HG02763 (cell line): ENCODE measurements around the gene ZNF366.

ENCODE experiments used
- ATAC-seq: cut with Tn5 transposase; IDR thresholded peaks from one replicate; pipeline ENCODE4 v1.9.1; 2021; ENCODE audit warnings: mild to moderate bottlenecking, moderate library complexity; ENCODE audit not compliant: unreplicated experiment

The ZNF366 gene, protein sequence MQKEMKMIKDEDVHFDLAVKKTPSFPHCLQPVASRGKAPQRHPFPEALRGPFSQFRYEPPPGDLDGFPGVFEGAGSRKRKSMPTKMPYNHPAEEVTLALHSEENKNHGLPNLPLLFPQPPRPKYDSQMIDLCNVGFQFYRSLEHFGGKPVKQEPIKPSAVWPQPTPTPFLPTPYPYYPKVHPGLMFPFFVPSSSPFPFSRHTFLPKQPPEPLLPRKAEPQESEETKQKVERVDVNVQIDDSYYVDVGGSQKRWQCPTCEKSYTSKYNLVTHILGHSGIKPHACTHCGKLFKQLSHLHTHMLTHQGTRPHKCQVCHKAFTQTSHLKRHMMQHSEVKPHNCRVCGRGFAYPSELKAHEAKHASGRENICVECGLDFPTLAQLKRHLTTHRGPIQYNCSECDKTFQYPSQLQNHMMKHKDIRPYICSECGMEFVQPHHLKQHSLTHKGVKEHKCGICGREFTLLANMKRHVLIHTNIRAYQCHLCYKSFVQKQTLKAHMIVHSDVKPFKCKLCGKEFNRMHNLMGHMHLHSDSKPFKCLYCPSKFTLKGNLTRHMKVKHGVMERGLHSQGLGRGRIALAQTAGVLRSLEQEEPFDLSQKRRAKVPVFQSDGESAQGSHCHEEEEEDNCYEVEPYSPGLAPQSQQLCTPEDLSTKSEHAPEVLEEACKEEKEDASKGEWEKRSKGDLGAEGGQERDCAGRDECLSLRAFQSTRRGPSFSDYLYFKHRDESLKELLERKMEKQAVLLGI

DNA sequence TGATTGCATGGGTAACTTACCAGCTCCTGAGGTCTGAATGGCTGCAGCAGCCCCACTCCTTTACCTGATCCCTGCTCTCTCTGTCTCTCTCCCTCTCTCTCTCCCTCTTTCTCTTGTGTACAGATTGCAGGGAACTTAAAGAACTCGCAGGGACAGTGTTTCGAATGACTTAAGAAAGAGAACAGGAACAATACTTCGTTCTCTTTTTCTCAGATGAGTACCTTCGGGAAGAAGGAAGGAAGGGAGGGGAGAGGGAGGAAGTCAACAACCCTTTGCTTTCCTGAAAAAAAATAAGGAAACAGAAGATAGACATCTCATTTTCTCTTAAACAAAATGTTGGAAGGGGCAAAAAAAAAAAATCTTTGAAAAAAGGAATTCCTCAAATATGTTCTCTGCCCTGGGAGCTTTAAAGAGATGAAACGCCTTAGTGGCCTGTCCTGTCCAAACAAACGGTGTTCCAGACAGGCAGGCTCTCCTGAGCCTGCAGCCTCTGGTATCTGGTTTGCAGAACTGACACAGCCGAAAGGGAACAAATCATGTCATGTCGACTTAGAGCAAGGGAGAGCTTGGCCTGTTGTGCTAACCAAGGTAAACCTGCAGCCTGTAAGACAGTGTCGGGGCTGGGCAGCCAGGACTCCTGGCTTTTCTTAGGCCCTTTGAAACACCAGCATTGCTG lies at the start of gene ZNF366:
Gene ZNF366, minus strand, starts transcription at position 180 of the 676 bp plus-strand sequence. CDS start 45,914 bp downstream, outside the sequence.
- ATAC-seq = no peak

DNA sequence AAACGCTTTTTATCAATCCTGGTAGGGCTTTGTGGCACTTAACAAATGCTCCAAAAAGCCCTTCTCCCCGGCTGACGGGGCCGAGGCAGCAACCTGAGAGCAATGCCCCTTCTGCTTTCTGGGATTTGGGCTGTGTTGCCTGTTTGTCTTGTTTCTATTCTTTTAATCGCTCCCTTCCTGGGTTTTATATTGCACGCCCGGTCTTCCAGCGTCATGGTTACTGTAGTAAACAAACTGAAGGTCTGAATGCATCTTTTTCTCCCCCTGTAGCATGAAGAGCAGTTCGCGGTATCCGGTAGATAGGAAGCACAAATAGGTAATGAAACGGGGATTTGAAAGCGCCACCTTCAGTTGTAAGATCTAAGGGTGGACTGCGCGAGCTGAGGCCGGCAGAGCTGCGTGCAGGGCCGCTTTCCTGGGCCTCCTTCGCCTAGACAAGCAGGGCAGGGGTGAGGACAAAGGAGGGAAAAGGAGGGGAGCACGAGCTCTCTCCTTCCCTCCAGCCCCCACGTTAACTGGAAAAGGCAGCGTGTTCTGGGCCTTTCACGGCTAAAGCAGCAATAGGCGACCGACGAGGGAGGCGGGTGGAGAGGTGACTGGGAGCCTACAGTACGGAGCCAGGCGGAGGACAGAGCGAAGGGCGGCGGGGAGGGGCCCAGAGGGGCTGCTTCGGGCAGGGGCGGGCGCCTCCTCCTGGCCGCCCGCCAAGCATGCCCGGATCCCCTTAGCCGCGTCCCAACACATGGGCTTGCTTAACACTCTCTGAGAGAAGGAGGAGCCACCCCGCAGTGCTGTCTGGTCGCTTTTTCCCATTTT lies 49.3 kb upstream of the ZNF366 start:
- peak; percentile 63 for ATAC-seq

DNA sequence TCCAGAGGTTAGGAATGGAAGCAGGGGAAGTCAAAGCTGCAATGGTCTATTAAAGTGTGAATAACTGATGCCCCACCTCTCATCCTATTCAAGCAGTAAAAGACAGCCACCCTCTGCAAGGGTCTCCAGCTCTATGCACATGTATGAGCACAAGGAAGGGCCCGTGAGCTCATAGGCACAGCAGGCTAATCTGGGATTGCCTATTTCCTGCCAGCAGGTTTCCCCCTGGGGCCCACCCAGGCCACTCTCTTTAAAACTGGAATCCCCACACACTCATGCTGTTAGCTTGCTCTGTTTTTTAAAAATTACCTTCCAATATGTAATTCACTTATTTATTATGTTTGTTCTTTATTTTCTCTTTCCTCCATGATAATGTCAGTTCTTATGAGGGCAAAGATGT lies 48.7 kb upstream of the ZNF366 start:
- ATAC-seq = no peak

DNA sequence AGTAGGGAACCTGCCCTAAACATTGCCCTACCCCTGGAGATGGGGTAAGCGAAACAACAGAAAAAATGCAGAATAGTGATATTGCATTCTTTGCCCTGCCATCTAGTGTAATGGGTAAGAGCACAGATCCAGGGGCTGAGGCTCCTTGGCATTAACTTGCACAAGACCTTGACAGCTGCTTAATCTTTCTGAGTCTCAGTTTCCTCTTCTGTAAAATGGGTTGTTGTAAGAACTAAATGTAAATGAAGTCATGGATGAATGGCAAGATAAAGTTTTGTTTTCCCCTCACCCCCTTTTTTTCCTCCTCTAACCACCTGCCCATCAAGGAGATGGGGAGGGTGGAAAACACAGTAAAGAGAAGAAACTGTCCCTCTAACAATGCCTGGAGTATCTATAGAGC lies 47.7 kb upstream of the ZNF366 start:
- no peak for ATAC-seq

DNA sequence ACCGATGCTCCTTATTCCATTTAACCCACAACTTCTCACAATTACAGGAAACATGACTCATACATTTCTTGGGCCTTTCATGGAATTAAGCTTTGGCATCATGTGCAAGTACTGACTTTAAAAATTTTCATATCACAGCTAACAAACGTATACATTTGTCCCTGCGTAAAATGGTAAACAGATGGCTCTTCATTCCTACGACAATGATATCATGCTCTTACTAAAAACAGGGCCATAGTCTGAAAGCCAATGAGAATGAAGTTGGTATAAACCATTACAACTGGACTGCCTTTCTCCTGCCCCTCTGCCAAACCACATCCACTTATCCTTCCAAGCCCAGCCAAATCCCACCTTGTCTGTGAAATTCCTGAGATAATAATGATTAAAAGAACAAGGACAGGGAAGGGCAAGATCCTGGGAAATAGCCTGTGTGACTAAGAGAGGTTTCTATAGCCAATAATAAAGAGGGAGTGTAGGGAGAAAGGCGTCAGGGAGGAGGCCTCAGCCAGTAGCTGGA lies 44.9 kb upstream of the ZNF366 start:
- ATAC-seq = no peak

DNA sequence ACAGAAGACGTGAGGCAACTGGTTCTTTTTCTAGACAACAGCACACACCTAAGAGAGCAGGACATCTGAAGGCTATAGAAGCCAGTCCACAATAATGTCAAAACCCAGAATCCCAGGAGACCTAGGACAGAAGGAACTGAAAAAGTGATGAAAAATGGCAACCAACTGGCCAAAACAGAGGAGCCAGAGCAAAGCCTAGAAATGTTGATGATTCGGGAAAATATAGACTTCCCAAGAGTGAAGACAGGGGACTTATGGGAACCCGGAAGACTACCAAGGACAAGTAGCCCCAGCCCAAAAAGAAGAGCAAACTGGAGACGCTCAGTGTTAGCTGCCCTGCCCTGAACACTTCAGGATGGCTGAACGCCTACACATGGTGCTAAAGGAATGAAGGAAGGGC lies 43.4 kb upstream of the ZNF366 start:
- ATAC-seq = no peak

DNA sequence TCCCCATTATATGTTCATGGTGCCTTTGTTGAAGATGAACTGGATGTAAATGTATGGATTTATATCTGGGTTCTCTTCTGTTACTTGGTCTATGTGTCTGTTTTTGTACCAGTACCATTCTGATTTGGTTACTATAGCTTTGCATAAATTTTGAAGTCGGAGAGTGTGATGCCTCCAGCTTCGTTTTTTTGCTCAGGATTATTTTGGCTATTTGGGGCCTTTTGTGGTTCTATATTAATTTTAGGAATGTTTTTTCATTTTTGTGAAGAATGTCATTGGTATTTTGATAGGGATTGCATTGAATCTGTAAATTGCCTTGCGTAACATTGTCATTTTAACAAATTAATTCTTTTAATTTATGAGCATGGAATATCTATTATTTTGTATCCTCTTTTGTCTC lies 36.6 kb upstream of the ZNF366 start:
- ATAC-seq = no peak

DNA sequence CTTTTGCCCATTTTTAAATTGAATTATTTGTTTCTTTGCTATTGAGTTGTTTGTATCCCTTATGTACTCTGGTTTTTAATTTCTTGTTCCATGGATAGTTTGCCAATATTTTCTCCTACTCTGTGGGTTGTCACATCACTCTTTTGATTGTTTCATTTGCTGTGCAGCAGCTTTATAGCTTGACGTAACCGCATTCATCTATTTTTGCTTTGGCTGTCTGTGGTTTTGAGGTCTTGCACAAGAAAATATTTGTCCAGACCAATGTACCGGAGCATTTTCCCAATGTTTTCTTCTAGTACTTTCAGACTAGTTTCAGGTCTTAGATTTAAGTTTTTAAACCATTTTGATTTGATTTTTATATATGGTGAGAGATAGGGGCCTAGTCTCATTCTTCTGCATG lies 36.2 kb upstream of the ZNF366 start:
- ATAC-seq = no peak

DNA sequence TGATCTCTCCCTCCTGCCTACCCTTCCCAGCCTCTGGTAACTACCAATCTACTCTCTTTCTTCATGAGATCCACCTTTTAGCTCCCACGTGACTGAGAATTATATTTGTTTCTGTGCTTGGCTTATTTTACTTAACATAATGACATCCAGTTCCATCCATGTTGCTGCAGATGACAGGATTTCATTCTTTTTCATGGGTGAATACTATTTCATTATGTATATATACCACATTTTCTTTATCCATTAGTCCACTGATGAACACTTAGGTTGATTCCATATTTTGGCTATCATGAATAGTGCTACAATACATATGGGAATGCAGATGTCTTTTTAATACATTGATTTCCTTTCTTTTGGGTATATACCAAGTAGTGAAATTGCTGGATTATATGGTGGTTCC lies 35.5 kb upstream of the ZNF366 start:
- no peak for ATAC-seq

DNA sequence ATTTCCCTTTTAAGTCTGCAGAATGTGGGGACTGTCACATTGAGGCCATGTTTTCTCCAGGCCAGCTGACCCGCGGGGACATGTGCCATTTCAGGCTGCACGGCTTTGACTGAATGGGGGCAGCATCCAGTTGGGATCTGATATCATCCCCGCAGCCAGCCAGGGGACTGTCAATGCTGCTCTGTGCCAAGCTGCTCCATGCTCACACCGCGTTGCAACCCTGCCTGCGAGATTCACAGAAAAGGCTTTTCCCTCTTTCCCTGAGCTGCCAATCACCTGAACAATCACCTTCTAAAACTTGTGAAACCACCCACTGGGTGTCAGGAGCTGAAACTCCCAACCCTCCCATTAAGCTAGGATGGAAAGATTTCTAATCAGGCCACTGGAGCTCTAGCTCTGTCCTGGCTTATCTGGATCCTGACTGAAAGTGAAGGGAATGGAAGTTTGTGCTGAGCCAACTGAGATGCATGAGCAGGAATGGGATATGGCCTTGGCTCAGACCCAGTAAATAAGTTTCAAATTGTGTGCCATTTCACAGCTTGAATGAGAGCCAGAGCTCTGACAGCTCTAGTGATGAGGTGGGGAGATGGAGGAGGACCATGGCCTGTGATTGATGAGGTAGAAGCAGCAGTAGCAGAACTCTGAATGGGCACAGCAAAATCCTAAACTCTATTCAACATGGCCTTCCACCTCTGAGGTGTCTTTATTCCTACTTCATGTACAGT lies 34.5 kb upstream of the ZNF366 start:
- ATAC-seq = no peak

DNA sequence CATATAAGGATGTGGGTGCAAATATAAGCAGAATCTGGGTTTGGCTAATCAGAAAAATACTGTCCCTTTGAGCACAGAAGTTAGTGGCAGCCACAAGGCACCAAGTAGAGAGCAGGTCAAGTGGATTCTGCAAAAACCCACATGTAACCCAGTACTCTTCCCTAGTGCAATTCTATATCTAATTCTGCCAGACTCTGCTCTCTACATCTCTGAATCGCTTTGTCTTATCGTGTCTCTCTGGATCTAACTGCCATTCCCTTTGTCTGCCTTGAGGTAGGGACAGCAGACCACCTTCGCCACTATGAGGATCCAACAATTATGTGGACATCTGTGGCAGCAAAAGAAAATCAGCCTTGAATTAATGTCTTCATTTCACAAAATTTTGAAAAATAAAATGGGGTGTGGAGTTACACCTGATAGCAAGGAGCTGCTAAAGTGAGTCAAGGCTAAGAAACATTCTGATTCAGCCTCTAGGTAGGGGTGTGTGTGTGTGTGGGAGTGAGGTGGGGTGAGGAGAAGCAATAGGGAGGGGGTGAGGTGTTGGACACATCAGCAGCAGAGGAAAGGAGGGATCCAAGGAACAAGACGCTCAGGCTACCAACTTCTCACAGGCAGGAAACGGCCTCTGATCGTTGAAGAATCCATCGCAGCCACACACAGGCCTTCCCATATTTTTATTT lies 33.7 kb upstream of the ZNF366 start:
- no peak for ATAC-seq

DNA sequence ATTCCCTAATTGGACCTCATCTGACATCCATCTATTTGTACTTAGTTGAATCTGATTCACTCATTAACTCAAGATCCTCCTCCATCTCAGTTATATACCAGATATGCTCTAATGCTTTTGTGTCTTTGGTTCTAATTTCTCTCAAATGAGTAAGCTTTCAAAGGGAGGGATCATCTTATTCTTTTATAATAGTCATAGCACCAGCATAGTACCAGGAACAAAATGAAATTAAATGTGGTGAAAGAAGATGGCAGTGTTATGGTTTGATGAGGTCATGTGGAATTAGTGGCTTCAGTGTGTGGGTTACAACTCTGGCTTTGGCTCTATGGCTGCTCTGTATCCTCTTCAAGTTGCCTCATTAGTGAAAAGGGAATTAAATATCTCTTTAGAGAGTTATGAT lies 32.5 kb upstream of the ZNF366 start:
- no peak for ATAC-seq

DNA sequence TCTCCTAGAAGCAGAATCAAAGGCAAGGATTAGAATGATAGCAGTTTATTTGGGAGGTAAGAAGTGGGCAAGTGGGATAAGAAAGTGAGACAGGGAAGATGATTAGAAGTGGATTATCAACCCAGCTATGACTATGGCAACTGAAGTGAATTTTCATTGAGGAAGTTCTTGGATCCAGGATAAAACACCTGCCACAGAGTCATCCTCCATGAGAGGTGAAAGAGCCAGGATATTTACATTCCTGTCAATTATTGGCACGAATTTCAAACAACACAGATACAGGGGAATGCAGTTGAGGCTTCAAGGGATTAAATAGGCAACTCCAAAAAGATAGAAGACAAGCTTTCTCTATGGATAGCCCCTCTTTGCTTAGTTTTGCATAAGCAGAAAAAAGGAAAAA lies 31.8 kb upstream of the ZNF366 start:
- ATAC-seq = no peak

DNA sequence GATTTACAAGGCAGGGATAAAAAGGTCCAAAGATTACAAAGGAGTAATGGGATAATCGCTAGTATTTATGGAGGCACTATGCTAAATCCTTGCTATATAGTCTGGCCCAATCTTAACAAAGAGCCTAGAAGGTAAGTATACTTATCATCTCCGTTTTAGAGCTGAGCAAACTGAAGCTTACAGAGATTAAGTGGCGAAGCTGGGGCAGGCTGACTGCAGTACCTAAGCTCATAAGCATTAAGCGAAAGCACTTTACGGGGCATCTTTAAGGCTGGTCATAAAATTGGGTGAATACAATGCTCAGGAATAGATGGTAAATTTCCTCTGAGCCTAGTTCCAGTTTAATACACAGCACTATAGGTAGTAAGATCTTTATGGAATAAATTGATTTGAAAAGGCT lies 30.0 kb upstream of the ZNF366 start:
- ATAC-seq = no peak

DNA sequence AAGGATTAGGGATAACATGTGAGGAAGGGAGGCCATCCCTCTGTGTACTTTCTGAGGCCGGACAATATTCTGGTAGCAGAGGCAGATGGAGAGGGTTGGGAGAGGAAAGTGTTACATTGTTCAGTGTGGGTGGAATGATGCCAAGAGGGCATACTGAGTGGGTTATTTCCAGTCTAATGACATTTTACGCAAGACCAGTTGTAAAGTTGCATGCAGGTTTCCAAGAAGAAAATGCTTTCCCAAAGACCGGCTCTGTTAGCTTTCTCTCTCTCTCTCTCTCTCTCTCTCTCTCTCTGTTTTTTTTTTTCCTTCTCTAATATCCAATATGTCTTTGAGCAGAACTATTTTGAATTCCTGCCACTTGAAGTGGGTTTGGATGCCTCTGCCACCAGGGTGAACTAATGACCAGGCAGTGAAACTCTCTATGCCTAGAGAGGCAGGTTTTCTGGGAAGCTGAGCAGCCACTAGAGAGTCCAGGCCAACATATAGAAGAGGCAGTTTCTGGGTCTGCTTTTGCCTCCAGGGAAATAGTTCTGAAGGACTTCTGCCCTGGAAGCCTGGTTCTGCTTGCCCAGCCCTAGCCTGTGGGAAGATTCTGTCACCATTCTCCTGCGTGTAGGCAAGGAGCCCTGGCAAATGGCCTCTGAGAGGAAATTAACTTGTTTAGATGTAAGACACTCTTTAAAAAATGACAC lies 24.4 kb upstream of the ZNF366 start:
- ATAC-seq = no peak

DNA sequence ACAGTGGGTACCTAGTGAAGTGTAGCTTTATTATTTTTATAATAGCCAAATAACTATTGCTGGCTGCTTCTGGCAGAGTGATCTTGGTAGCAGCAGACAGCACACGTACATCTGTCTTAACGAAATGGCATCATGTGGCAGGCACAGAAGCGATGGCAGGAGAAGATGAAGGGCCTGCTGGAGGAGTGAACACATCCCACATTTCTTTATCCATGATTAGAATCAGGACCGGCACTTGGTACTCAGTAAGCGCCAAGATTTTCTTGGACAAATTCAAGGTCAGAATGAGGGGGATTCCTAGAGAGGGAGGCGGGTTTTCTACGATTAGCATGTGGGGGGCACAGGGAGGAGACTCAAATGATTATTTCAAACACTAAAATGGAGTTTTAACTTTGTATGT lies 23.0 kb upstream of the ZNF366 start:
- ATAC-seq = no peak

DNA sequence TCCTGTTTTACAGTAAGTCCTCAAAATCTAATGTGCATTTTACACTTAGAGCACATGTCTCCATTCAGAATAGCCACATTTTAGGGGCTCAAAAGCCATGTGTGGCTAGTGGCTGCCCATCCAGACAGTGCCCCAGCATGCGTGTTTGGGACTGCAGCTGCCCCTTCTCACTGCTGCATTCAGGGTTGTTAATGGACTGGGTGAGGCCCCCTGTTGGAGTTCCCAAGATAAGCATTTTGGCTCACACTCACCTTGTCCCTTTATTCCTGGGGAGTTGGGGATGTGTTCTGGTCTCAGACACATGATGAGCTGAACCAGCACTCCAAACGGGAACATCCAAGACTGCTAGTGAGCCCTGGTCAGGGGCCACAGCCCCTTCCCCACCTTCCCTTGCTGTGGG lies 22.2 kb upstream of the ZNF366 start:
- no peak for ATAC-seq

DNA sequence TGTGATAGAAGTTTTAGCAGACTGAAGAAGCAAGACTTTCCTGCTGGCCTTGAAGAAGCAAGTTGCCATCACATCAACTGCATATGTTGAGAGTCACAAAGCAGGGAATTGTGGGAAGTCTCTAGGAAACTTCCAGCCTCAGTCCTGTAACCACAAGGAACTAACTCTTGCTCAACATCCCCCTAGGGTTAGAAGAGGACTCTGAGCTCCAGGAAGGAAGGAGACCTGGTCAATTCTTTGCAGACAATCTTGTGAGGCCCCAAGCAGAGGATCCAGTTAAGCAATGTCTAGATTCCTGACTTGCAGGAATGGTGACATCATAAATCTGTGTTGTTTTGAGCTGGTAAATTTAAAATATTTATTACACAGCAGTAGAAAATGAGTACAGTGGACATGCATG lies 18.6 kb upstream of the ZNF366 start:
- ATAC-seq = no peak
